ENCODE data around the gene TMEM239. TPM values are rescaled to one million over a fixed set of nuclear protein-coding genes. Genes with fewer than 3 reads are reported as not detected.

Gene TMEM239
- total RNA-seq, 1 experiment from 2014 or later = not detected

- H3K9me3 ChIP-seq (ENCODE audit: insufficient read depth, low read depth) = no peaks in the 10 kb centered on the region
- no peak overlapping the region for H3K4me3 ChIP-seq
- ChIA-PET CTCF (no interaction called here), POLR2A (ENCODE audit: unreplicated experiment) (no interaction called here)
- H2AFZ ChIP-seq = no peak overlapping the region
- no peaks in the 10 kb centered on the region for H3K36me3 ChIP-seq (ENCODE audit: low read depth)
- BruUV-seq (replicated peaks) = no TSS peak
- peaks cover 16% of the 10 kb centered on the region for H3K4me1 ChIP-seq (replicated peaks; ENCODE audit: insufficient read depth)
- H3K9me2 ChIP-seq (ENCODE audit: insufficient read depth) = no peaks in the 10 kb centered on the region
- peaks cover 19% of the 10 kb centered on the region for H3K27me3 ChIP-seq (ENCODE audit: insufficient read depth, low read depth)
- intact Hi-C loops (cut with micrococcal nuclease; ENCODE audit: unreplicated experiment) = no loop called here
- no peak overlapping the region for H3K27ac ChIP-seq
- H3K79me2 ChIP-seq (ENCODE audit: low read depth) = no peaks in the 10 kb centered on the region
- H4K20me1 ChIP-seq (ENCODE audit: insufficient read depth) = no peaks in the 10 kb centered on the region
- DNase-seq = no peak
- H3F3A ChIP-seq (ENCODE audit: insufficient read depth, low read depth) = peaks cover 14% of the 10 kb centered on the region
- TF ChIP-seq EZH2 (IDR thresholded peaks at IDR 0.05; ENCODE audit: low read depth) (no peak), CTCF (conservative IDR thresholded peaks at IDR 0.05) (no peak)
- no peak overlapping the region for H3K4me2 ChIP-seq
Measured at GRCh38 chr20:2809690-2810089, 6.5 kb upstream of the TMEM239 start.

DNA sequence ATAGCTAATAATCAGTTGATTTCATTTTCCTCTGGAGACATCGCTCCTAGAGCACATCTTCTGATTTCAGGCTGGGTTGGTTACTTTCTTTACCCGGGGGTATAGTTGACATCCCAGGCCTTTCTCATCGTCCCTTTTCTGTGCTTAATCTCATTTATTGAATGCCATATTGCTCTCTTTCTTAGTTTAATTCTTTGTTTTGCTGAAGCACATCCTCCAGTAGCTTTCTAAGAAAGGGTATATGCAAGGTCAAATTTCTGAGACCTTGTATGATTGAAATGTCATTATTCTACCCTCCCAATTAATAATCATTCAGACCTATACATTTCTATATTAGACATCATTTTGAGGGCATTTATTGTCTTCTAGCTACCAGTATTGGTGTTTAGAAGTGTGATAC is 4.0 kb upstream of the TMEM239 start:
- no peak for DNase-seq
- TF ChIP-seq CTCF (conservative IDR thresholded peaks at IDR 0.05) (no peak), EZH2 (IDR thresholded peaks at IDR 0.05; ENCODE audit: low read depth) (no peak)
- CTCF ChIA-PET = no interaction called here
- no TSS peak for BruUV-seq (replicated peaks)
- Histone ChIP-seq H3K4me2 (no peak overlapping the region), H2AFZ (no peak overlapping the region), H3K4me3 (no peak overlapping the region), H3K27me3 (ENCODE audit: insufficient read depth, low read depth) (no peaks in the 10 kb centered on the region), H3K9me2 (ENCODE audit: insufficient read depth) (no peaks in the 10 kb centered on the region), H3F3A (ENCODE audit: insufficient read depth, low read depth) (peaks cover 21% of the 10 kb centered on the region), H3K36me3 (ENCODE audit: low read depth) (no peaks in the 10 kb centered on the region), H3K79me2 (ENCODE audit: low read depth) (no peaks in the 10 kb centered on the region), H4K20me1 (ENCODE audit: insufficient read depth) (no peaks in the 10 kb centered on the region), H3K9me3 (ENCODE audit: insufficient read depth, low read depth) (no peaks in the 10 kb centered on the region), H3K4me1 (replicated peaks; ENCODE audit: insufficient read depth) (peaks cover 28% of the 10 kb centered on the region), H3K27ac (no peak overlapping the region)
- POLR2A ChIA-PET (ENCODE audit: unreplicated experiment) = no interaction called here
- intact Hi-C loops (cut with micrococcal nuclease; ENCODE audit: unreplicated experiment) = no loop called here

- Histone ChIP-seq H3F3A (ENCODE audit: insufficient read depth, low read depth) (peaks cover 21% of the 10 kb centered on the region), H3K9me3 (ENCODE audit: insufficient read depth, low read depth) (no peaks in the 10 kb centered on the region), H3K4me3 (no peak overlapping the region), H2AFZ (no peak overlapping the region), H3K4me2 (peak overlapping the region; percentile 71), H3K4me1 (replicated peaks; ENCODE audit: insufficient read depth) (peaks cover 28% of the 10 kb centered on the region), H4K20me1 (ENCODE audit: insufficient read depth) (no peaks in the 10 kb centered on the region), H3K27me3 (ENCODE audit: insufficient read depth, low read depth) (no peaks in the 10 kb centered on the region), H3K36me3 (ENCODE audit: low read depth) (no peaks in the 10 kb centered on the region), H3K9me2 (ENCODE audit: insufficient read depth) (no peaks in the 10 kb centered on the region), H3K27ac (peak overlapping the region; percentile 63), H3K79me2 (ENCODE audit: low read depth) (no peaks in the 10 kb centered on the region)
- intact Hi-C loops (cut with micrococcal nuclease; ENCODE audit: unreplicated experiment) = loop anchor here (1.0 kb wide), 1 partner anchor 46 kb away; no protein-coding TSS in a partner anchor
- peak in 1 of 2 experiments; percentile 69 for DNase-seq
- POLR2A ChIA-PET (ENCODE audit: unreplicated experiment) = interaction anchor here (0.6 kb wide), 1 partner anchor 394 kb away, joined by 24 read pairs; no protein-coding TSS in a partner anchor
- CTCF ChIA-PET = interaction anchor here (1.2 kb wide), 1 partner anchor 46 kb away, joined by 3 read pairs; no protein-coding TSS in a partner anchor
- TF ChIP-seq EZH2 (IDR thresholded peaks at IDR 0.05; ENCODE audit: low read depth) = no peak
- no peak for TF ChIP-seq CTCF (conservative IDR thresholded peaks at IDR 0.05)
- BruUV-seq (replicated peaks) = no TSS peak
Measured at GRCh38 chr20:2814076-2814475, 2.1 kb upstream of the TMEM239 start.
